22Rv1 (cell line): ENCODE data around the gene SLC39A2.

ENCODE experiments used
- H3K27ac ChIP-seq: fragments of 450-650 bp; 2 replicates; pipeline ENCODE4 v1.5.1; 2017
- ZFX ChIP-seq: fragments of 450-650 bp; IDR thresholded peaks from 2 replicates; pipeline ENCODE4 v1.6.1; 2017; ENCODE audit warnings: antibody characterized with exemption, borderline replicate concordance
- TF ChIP-seq, protein P1 (sequence below): fragments of 450-650 bp; IDR thresholded peaks from 2 replicates; pipeline ENCODE4 v1.5.1; 2017; ENCODE audit warnings: mild to moderate bottlenecking

SLC39A2 gene

GRCh38 chr14:21030531-21030930, 31.4 kb downstream of the SLC39A2 start:
- TF ChIP-seq ZFX = no peak
- TF ChIP-seq, protein P1, sequence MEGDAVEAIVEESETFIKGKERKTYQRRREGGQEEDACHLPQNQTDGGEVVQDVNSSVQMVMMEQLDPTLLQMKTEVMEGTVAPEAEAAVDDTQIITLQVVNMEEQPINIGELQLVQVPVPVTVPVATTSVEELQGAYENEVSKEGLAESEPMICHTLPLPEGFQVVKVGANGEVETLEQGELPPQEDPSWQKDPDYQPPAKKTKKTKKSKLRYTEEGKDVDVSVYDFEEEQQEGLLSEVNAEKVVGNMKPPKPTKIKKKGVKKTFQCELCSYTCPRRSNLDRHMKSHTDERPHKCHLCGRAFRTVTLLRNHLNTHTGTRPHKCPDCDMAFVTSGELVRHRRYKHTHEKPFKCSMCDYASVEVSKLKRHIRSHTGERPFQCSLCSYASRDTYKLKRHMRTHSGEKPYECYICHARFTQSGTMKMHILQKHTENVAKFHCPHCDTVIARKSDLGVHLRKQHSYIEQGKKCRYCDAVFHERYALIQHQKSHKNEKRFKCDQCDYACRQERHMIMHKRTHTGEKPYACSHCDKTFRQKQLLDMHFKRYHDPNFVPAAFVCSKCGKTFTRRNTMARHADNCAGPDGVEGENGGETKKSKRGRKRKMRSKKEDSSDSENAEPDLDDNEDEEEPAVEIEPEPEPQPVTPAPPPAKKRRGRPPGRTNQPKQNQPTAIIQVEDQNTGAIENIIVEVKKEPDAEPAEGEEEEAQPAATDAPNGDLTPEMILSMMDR = no peak
- H3K27ac ChIP-seq = no peak overlapping the region

- no peak for TF ChIP-seq ZFX
- TF ChIP-seq, protein P1 = no peak
- no peak overlapping the region for H3K27ac ChIP-seq
Observed at GRCh38 chr14:21032326-21033132, 33.4 kb downstream of the SLC39A2 start.

DNA sequence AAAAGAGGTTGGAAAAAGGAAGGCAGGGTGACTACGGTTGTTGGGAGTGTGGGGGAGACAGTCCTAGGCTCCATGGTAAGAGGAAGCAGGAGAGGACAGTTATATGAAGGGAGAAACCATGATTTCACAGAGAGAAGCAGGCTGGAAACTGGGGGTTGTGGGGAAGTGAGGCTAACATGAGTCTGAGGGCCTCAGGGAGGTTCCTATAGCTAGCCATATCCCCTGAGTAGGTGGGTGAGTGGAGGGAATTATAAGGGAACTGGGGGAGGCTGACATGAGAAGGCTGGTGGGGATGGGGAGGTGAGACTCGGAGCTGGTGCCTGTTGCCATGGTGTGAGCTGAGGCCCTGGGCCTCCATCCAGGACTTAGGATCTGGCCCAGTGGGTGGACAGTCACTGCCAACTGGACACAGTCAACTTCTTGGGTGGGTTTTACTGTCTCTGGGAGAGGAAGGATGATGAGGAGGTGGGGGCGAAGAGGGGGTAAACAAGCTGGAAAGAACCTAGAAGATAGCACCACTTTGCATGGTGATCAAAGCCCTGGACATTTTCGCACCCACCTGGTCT, 34.1 kb downstream of the SLC39A2 start:
- no peak overlapping the region for H3K27ac ChIP-seq
- TF ChIP-seq ZFX = no peak
- TF ChIP-seq, protein P1 = no peak

DNA sequence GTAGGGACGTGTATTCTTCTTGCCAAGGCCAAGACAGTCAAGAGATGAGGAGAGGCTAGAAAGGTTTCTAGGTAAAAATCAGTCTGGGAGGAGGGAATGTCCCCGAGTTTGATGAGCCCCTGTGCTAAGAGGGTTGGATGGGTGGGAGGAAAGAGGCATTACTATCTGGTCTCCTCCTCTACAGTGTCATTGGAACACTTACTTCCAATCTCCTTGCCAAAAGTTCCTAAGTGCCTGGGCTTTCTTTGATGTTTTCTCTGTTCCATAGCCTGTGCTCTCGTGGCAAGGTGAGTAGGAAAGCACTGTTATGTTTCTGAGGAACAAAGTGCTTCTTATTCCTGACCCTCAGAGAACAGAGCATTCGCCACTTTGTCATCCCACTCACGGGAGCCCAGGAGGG, 35.6 kb downstream of the SLC39A2 start, which contains the start of gene RNASE13:
RNASE13 (minus strand) TSS at position 101 of the 400 bp plus-strand sequence. CDS start 519 bp downstream, outside the sequence.
- no peak within 1 kb of the TSS for H3K27ac ChIP-seq
- TF ChIP-seq ZFX = no peak
- TF ChIP-seq, protein P1 = no peak

DNA sequence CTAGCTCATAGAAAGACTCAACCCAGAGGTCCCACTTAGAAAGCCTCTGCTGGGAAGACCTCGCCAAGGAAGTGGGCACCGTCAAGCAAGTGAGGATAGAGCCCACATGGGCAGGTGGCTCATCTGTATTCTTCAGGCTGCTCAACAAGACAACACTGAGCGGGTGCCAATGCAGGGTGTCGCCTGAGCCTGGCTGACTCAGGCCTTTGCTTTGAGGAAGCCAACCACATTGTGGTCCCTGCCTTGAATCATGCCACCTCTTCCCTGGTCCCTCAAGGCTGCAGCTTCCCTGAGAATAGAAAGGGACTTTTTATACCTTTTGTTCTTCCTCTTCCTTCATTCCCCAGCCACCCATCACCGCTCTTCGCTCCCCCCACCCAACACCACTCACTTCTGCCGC, 37.7 kb downstream of the SLC39A2 start:
- no peak for TF ChIP-seq ZFX
- TF ChIP-seq, protein P1 = no peak

GRCh38 chr14:21037156-21037555, 38.1 kb downstream of the SLC39A2 start:
- no peak overlapping the region for H3K27ac ChIP-seq
- TF ChIP-seq, protein P1 = no peak
- TF ChIP-seq ZFX = no peak

More for the DNA sequence above, 37.7 kb downstream of the SLC39A2 start:
- H3K27ac ChIP-seq = no peak overlapping the region
